Liver (tissue), 3 donors: ENCODE data around the gene PRR13.

ENCODE experiments used
- TF ChIP-seq, protein P1 (sequence below): fragments of 150-350 bp; IDR thresholded peaks from 2 replicates; pipeline ENCODE4 v1.5.1; 2017; ENCODE audit warnings: improper control_type of control experiment, low read depth, low read length; ENCODE audit not compliant: missing input control
- TF ChIP-seq, protein P2 (sequence below): IDR thresholded peaks from 2 replicates; pipeline ENCODE4 v1.6.1; 2016; ENCODE audit warnings: antibody characterized with exemption
- TF ChIP-seq, protein P3 (sequence below): IDR thresholded peaks from 2 replicates; pipeline ENCODE4 v1.6.1; 2016; ENCODE audit warnings: antibody characterized with exemption, mild to moderate bottlenecking
- TF ChIP-seq, protein P4 (sequence below): IDR thresholded peaks from 2 replicates; pipeline ENCODE4 v1.6.1; 2016; ENCODE audit warnings: antibody characterized with exemption
- donor health status: healthy.
- donor health status: healthy.

DNA sequence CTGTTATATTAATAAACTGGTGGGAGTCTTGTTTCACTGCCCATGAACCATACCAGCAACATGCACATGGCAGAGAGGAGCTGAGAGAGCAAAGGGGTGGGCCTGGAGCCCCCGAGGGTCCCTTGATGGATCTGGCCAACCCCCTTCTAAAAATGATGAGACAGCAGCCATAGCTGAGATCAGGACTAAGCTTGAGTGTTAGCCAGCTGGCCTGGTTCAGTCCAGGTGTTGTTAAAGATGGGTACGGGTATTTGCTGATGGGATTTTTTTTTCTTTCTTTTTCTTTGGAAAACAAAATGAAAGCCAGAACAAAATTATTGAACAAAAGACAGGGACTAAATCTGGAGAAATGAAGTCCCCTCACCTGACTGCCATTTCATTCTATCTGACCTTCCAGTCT is 26.3 kb downstream of the PRR13 start:
- TF ChIP-seq, protein P1, sequence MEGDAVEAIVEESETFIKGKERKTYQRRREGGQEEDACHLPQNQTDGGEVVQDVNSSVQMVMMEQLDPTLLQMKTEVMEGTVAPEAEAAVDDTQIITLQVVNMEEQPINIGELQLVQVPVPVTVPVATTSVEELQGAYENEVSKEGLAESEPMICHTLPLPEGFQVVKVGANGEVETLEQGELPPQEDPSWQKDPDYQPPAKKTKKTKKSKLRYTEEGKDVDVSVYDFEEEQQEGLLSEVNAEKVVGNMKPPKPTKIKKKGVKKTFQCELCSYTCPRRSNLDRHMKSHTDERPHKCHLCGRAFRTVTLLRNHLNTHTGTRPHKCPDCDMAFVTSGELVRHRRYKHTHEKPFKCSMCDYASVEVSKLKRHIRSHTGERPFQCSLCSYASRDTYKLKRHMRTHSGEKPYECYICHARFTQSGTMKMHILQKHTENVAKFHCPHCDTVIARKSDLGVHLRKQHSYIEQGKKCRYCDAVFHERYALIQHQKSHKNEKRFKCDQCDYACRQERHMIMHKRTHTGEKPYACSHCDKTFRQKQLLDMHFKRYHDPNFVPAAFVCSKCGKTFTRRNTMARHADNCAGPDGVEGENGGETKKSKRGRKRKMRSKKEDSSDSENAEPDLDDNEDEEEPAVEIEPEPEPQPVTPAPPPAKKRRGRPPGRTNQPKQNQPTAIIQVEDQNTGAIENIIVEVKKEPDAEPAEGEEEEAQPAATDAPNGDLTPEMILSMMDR, result no peak
- TF ChIP-seq, protein P2, sequence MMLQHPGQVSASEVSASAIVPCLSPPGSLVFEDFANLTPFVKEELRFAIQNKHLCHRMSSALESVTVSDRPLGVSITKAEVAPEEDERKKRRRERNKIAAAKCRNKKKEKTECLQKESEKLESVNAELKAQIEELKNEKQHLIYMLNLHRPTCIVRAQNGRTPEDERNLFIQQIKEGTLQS, result no peak
- TF ChIP-seq, protein P3, sequence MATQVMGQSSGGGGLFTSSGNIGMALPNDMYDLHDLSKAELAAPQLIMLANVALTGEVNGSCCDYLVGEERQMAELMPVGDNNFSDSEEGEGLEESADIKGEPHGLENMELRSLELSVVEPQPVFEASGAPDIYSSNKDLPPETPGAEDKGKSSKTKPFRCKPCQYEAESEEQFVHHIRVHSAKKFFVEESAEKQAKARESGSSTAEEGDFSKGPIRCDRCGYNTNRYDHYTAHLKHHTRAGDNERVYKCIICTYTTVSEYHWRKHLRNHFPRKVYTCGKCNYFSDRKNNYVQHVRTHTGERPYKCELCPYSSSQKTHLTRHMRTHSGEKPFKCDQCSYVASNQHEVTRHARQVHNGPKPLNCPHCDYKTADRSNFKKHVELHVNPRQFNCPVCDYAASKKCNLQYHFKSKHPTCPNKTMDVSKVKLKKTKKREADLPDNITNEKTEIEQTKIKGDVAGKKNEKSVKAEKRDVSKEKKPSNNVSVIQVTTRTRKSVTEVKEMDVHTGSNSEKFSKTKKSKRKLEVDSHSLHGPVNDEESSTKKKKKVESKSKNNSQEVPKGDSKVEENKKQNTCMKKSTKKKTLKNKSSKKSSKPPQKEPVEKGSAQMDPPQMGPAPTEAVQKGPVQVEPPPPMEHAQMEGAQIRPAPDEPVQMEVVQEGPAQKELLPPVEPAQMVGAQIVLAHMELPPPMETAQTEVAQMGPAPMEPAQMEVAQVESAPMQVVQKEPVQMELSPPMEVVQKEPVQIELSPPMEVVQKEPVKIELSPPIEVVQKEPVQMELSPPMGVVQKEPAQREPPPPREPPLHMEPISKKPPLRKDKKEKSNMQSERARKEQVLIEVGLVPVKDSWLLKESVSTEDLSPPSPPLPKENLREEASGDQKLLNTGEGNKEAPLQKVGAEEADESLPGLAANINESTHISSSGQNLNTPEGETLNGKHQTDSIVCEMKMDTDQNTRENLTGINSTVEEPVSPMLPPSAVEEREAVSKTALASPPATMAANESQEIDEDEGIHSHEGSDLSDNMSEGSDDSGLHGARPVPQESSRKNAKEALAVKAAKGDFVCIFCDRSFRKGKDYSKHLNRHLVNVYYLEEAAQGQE, result no peak
- TF ChIP-seq, protein P4, sequence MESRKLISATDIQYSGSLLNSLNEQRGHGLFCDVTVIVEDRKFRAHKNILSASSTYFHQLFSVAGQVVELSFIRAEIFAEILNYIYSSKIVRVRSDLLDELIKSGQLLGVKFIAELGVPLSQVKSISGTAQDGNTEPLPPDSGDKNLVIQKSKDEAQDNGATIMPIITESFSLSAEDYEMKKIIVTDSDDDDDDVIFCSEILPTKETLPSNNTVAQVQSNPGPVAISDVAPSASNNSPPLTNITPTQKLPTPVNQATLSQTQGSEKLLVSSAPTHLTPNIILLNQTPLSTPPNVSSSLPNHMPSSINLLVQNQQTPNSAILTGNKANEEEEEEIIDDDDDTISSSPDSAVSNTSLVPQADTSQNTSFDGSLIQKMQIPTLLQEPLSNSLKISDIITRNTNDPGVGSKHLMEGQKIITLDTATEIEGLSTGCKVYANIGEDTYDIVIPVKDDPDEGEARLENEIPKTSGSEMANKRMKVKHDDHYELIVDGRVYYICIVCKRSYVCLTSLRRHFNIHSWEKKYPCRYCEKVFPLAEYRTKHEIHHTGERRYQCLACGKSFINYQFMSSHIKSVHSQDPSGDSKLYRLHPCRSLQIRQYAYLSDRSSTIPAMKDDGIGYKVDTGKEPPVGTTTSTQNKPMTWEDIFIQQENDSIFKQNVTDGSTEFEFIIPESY, result no peak
